Measurements from ENCODE around the gene CD52. TPM values are rescaled to one million over a fixed set of nuclear protein-coding genes. Genes with fewer than 3 reads are reported as not detected.
A peak's percentile ranks its signal among the peaks of the same experiment; 100 is the strongest.
"Not testable (repeated sequence)": the region's sequence is repeated elsewhere in the genome, so short reads cannot be mapped to it uniquely, and the experiment has no call there.

The CD52 gene
- polyA plus RNA-seq, 4 donors: 1.7 to 8.7 (median 4.8) TPM

DNA sequence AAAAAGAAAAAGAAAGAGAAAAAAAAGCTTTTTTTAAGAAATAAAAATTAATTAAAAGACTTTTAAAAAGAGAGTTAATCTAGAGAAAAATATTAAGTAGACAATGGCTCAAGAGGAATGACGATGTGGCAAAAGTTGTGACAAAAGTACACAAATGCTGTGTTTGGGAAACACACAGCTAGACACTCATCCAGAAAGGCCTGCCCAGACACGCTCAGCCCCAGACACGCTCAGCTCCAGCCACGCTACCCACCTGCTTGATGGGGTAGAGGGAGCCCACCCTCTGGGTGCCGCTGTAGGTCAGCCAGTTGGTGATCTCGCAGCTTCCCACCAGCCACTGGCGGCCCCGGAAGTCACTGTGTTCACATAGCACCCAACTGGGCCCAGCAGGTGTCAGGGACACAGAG is 10.2 kb downstream of the CD52 start:
- DNase-seq (ENCODE audit: low read depth in 4 of 4, low spot score in 3 of 4): no peak

DNA sequence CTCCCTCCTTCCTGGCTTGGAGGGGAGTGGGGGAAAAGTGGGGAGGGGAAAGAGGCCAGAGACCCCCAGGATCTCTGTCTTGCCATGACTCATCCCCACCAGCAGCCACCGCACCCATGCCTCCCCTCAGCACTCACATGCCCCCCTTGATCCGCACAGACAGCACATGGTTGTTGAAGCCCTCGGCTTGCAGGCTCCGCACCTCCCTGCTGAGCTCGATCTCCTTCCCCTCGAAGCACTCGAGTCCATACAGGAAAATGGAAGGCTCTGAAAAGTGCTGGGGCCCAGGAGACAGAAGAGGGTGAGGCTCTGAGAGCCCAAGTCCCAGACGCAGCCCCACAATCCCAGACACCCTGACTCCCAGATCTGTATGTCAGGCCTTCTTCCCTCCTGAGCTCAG is 10.8 kb downstream of the CD52 start:
- DNase-seq (ENCODE audit: low read depth in 4 of 4, low spot score in 3 of 4): no peak

DNA sequence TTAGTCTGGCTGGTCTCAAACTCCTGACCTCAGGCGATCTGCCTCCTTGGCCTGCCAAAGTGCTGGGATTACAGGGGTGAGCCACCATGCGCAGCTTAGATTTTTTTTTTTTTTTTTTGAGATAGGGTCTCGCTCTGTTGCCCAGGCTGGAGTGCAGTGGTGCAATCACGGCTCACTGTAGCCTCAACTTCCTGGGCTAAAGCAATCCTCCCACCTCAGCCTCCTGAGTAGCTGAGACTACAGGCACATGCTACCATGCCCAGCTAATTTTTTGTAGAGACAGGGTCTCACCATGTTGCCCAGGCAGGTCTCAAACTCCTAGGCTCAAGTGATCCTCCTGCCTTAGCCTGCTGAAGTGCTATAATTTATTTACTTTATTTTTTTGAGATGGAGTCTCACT is 11.6 kb downstream of the CD52 start:
- DNase-seq (ENCODE audit: low read depth in 4 of 4, low spot score in 3 of 4): not testable (repeated sequence)

DNA sequence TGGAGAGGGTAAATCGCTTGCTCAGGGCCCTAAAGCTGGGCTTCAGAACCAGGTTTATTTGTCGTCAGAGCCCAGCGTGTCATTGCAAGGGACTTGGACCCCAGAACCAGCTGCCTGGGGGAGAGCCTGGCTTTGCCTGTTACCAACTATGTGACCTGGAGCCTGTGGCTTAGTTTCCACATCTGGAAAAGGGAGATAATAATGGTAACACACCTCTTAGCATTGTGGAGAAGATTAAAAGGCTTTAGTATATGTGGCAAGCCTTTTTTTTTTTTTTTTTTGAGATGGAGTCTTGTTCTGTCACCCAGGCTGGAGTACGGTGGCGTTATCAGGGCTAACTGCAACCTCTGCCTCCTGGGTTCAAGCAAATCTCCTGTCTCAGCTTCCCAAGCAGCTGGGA is 12.5 kb downstream of the CD52 start:
- no peak for DNase-seq (ENCODE audit: low read depth in 4 of 4, low spot score in 3 of 4)

DNA sequence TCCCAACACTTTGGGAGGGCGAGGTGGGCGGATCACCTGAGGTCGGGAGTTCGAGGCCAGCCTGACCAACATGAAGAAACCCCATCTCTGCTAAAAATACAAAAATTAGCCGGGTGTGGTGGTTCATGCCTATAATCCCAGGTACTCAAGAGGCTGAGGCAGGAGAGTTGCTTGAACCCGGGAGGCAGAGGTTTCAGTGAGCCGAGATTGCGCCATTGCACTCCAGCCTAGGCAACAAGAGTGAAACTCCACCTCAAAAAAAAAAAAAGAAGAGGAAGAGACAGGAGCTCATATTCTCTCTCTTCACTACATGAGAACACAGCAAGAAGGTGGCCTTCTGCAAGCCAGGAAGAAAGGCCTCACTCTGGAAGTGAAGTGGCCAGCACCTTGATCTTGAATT is 15.6 kb downstream of the CD52 start:
- DNase-seq (ENCODE audit: low read depth in 4 of 4, low spot score in 3 of 4): not testable (repeated sequence)

DNA sequence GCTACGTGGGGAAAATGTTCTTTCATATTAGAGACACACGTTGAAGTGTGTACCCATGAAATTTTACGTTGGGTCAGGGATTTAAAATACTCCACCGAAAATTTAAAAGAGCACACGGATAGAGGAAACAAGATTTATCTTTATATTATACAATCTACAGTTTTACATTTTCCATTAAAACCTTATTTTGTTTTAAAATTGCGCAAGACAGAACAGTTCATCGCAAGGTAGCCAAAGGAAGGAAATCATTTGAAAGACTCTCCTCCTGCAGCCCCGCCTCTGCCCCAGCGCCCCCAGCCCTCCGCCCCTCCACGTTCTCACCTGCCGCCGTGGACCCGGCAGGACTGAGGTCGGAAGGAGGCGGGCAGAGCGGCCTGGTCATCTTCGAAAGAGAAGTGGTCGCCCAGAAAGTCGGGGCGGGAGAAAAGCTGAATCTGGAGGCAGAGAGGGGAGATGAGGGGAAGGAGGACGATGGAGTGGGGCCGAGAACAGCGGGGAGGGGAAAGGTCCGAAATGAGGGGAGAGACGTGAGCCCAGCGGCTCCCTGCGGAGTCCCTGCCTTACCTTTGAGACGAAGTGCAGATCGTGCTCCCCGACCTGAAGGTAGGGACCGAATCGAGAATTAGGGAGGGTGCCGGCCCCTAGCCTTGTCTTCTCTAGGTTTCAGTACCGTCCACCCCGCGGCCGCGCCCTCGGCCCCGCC is 18.2 kb downstream of the CD52 start:
- DNase-seq (ENCODE audit: low read depth in 4 of 4, low spot score in 3 of 4): no peak

DNA sequence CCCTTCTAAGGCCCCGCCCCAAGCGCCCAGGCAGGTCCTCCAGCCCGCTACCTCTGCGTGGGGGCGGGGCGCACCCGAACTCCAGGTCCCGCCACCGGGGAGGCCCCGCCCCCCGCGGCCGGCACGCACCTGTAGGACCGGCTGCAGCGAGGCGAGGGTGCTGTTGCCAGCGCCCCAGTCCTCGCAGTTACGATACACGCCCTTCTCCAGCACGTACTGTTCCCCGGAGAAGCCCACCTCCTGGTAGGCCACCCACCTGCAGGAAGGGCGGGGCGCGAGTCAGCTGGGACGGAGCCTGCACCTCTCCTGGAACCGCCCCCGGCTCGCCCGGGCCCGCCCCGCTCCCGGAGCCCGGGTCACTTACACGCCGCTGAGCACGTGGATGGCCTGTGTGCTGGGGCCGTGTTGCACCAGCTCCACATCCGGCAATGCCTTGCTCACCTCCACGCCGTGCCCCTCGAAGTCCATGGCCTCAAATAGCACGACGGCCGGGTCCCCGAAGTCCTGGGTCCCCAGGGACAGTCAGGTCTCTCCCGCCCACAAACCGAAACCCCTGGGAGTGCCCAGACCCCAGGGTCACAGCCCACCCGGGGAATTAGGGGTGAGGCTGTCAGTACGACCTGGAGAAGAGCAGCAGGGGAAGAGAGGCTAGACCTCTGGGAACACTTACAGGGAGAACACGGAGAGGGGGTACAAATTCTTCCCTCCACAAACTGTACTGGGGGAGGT is 18.9 kb downstream of the CD52 start:
- DNase-seq (ENCODE audit: low read depth in 4 of 4, low spot score in 3 of 4): peak in 2 of 4 donors; percentile 35

DNA sequence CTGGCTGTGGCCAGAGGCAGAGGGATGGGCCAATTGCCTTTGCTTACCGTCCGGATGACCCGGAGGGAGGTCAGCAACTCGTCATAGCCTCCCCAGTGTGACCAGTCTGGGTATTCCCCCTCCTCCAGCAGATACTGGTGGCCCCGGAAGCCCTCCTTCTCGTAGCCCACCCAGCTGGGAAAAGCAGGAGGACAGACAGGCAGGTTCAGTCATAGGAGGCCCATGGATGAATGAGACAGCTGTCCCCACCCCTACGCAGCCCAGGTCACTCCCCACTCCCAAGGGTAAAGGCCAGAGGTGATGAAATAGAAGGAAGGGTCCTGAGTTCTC is 19.4 kb downstream of the CD52 start:
- no peak for DNase-seq (ENCODE audit: low read depth in 4 of 4, low spot score in 3 of 4)

DNA sequence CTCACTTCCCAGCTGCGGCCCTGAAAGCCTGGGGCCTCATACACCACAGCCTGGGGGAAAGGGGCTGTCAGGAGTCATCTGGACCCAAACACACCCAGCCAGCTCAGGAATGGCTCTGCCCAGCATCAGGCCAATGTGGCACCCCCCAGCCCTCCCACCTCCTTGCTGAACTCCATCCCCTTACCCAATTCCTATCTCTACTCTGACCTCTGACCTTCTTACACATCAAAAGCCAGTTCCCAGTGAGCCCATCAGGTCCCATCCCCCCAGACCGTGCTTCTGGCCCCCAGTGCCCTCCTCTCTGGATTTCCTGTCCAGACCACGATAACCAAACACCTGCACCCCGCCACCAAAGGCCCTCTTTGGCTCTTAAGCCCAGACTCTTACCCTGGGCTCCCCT is 19.9 kb downstream of the CD52 start:
- no peak for DNase-seq (ENCODE audit: low read depth in 4 of 4, low spot score in 3 of 4)

DNA sequence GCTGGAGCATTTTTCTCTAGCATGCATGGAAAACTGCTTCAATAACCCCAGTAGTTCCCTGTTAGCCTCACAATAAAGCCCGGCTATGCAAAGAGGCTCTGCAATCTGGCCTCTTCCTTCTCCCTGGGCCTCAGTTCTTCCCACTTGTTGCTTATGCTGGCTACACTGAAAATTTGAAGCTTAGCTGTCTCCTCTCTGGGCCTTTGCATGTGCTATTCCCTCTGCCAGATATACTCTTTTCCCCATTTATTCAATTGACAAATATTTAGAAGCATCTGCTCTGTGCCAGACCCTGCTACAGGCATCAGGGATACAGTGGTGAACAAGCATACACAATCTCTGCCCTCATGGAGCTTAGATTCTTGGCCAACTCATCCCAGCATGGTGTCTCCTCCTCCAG is 20.9 kb downstream of the CD52 start:
- no peak for DNase-seq (ENCODE audit: low read depth in 4 of 4, low spot score in 3 of 4)

DNA sequence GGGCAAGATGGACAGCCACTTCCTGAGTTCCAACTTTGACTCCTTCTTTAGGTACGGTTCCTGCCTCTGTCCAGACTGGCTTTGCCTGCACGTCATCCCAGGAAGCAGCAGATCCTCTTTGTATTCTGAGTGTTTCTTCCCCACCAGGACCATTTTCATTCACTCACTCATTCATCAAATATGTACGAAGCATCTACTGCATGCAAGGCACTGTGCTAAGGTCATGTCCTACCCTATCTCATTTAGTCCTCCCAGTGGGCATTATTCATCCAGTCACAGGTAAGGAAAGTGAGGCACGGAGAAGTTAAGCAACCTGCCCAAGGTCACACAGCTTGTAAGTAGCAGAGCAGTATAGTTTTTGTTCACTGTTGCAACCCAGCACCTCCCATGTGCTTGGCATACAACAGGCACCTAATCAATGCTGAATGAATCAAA is 22.3 kb downstream of the CD52 start:
- no peak for DNase-seq (ENCODE audit: low read depth in 4 of 4, low spot score in 3 of 4)

DNA sequence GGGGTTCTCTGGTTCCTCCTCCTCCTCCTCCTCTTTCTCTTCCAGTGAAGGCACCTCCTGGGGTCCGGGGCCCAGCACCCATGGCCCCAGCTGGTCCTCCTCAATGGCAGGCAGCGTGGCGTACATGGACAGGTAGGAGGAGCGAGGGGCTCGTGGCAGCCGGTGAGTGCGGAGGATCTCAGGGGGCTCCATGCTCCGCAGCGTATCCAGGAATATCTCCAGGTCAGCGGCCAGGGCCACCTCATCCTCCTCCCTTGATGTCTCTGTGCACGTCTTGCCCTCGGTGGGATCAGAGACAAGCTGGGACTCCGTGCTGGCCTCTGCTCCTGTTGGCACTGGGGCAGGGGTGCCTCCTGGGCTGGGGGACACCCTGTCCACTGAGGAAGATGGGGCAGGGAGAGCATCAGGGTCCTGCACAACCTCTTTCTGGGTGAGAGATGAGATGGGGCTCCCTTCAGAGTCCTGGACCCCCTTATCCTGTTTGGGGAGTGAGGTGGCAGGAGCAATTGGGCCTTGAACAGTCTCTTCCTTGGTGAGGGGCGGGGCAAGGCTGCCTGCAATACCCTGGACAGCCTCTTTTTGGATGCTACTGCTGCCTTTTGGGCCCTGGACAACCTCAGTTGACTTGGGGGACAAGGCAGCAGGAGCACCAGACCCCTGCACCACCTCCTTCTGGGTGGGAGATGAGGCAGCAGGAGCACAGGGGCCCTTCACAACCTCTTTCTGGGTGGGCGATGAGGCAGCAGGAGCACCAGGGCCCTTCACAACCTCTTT is 26.6 kb downstream of the CD52 start:
- no peak for DNase-seq (ENCODE audit: low read depth in 4 of 4, low spot score in 3 of 4)

DNA sequence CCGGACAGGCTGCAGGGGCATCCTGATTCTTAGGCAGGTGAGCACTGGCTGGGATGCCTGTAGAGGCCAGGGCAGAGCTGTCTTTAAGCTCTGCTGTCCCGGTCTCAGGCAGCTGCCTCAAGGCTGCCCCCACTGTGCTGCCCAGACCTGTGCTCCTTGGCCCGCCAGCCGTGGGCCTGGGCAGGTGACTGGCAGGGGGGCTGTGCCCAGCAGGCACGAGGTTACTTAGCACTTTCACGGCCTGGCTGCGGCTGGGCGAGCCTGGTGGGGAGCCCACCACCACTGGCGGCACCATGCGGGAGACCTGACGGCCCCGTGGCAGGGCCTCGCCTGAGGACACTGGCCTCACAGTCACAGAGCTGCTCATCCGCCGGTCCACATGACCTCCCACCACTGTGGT is 28.0 kb downstream of the CD52 start:
- no peak for DNase-seq (ENCODE audit: low read depth in 4 of 4, low spot score in 3 of 4)

DNA sequence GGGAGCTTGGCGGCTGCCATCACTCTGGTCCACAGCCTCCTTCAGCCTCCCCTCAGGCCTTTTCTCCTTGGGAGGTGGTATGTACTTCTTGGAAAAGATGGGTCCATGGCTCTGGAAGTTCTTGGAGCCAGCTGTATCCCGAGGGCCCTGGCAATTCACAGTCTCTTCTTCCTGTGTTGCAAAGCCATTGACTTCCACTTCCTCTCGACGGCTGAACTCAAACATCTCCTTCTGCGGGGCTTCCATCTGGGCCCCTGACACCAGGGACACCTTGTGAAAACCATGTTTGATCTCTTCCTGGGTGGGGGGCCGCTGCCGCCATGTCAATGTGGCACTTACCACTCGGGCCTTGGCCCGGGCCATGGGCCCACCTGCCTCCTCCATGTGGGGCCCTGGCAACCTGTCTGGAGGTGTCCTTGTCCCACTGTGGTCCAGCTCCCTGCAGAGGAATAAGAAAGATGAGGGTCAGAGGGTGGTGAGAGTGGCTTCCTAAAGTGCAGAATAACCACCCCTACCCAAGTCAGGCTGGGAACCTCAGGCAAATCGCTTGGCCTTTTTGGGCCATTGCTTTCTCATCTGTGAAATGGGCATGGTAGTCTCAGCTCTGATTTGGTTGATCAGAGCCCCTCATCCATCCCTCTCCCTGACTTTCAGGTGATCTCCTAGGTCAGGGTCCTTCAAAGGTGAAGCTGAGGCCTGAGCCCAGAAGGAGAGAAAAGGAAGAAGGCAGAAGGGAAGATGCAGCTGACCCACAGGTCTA is 28.7 kb downstream of the CD52 start:
- DNase-seq (ENCODE audit: low read depth in 4 of 4, low spot score in 3 of 4): no peak

DNA sequence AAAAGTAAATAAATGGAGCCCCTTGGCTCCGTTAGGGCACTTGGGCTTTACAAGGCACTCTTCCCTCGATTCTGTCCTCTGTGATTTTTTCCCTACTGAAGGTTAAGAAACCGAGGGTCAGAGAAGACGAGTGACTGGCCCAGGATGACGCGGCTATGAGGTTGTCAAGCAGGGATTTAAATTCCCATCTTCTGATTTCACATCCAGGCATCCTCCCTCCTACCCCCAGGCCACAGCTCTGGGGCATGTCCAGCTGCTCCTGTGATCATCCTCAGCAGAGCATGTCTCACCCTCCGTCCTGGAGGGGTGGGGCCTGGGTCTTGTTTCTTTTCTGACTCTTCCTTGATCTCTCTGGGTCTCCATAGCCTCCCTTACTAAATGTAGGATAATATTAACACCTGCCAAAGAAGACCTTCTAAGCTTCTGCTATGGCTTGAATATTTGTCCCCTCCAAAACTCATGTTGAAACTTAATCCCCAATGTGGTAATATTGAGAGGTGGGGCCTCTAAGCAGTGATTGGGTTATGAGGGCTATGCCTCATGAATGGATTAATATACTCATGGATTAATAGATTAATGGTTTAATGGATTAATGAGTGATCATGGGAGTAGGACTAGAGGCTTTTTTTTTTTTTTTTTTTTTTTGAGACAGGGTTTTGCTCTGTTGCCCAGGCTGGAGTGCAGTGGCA is 31.6 kb downstream of the CD52 start:
- DNase-seq (ENCODE audit: low read depth in 4 of 4, low spot score in 3 of 4): no peak

DNA sequence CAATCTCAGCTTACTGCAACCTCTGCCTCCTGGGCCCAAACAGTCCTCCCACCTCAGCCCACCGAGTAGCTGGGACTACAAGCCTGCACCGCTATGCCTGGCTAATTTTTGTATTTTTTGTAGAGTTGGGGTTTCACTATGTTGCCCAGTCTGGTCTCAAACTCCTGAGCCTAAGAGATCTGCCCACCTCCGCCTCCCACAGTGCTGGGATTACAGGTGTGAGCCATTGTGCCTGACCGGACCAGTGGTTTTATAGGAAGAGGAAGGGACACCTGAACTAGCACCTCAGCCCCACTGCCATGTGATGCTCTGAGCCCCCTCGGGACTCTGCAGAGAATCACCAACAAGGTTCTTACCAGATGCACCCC is 32.1 kb downstream of the CD52 start:
- DNase-seq (ENCODE audit: low read depth in 4 of 4, low spot score in 3 of 4): no peak

DNA sequence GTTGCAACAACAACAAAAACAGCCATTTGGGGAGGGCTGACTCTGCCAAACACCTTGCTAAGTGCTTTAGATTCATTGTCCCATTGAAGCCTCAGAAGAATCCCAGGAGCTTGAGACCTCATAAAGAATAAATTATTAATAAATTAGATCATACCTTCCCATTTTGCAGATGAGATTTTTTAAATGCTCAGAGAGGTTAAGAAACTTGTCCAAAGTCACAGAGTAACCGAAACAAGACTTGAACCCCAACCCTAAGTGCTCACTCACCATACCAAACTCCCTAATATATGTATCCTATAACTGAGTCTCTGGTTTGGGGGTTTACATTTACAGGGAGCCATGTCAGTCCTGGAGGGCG is 32.6 kb downstream of the CD52 start:
- no peak for DNase-seq (ENCODE audit: low read depth in 4 of 4, low spot score in 3 of 4)

DNA sequence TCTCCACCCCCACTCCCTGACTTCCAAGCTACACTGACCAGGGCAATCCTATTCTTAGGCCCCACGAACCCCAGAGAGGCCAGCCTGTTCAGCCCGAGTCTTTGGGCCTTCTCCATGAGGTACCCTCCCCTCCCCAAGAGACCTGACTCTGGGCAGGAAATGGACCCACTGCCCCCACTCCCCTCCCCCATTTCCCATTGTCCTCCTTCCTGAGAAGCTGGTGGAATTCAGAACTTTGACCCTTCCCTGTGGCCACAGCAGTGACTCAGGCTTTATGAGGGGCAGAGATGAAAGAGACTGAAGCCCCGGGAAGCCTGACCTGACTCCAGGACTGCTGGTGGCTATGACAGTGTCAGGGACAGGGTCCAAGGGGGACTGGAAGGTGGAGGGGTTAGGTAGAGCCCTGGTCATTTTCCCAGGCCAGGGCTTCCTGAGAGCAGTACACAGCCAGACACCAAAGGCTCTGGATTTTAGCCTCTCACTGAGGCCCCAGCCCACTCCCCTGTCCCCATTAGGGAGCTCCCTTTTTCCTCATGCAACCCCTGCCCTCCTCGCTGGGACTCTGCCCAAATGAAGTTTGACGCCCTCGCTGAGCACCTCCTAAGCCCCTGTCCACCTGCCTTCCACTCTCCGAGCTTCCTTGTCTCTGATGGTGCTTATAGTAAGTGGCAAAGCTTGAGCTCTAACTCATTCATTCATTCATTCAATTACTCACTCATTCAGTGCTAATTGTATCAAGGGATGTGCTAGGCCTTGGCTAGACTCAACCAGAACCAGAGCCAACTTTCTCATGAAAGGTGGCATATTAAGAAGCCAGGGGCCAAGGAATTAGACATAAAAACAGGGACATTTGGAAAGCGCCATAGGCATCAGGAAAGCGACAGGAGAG is 33.2 kb downstream of the CD52 start:
- DNase-seq (ENCODE audit: low read depth in 4 of 4, low spot score in 3 of 4): no peak

DNA sequence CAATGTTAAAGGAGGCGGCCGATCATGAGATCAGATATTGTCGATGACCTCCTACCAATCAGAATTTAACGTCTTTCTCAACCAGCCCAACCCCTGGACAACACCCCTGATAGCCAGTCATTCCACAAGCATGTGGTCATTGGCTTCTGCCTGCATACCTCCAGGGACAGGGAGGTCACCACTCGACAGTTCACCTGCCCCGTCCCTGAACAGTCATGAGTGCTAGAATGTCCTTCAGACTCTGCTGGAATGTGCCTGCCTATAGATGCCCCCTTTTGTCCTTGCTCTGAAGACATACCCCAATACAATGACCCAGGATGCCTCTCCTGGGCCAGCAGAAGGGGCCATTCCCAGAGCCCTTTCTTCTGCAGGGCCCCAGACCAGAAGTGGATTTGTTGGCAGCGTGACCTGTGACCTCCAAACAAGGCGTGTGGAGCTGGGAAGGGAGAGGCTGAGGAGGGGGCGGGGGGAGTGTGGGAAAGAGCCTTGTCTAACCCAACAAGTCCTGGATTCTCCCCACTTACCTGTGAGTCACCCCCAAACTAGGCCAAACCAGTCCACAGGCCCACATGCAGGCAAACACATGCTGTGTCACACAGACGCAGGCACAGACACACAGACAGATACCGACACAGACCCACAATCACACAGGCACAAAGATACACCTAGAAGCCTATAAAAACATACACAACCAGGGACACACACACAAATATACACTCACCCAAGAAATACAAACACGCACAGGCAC is 34.0 kb downstream of the CD52 start:
- no peak for DNase-seq (ENCODE audit: low read depth in 4 of 4, low spot score in 3 of 4)
